SK-N-SH (cell line): ENCODE data around the gene C20orf204. TPM values are rescaled to one million over a fixed set of nuclear protein-coding genes. Genes with fewer than 3 reads are reported as not detected.
A peak's percentile ranks its signal among the peaks of the same experiment; 100 is the strongest.

Source experiments
- CTCF ChIA-PET: fragments of 300-600, 350-600 bp; formaldehyde crosslinking; extraction: SDS; loops from one replicate; lab custom pipeline; 2021; lab: Yijun Ruan, JAX
- POLR2A ChIA-PET: fragments of 350-600 bp; sonication (Branson Sonifier 250); formaldehyde crosslinking; extraction: SDS; loops from one replicate; lab custom pipeline; 2020; ENCODE audit warnings: antibody characterized with exemption, inconsistent platforms; lab: Yijun Ruan, JAX
- DNase-seq: peaks from one replicate; pipeline ENCODE4 v3.0.0; 2012
- H2AFZ ChIP-seq: fragments of 200-600 bp; sonication (generic); 2 replicates; pipeline ENCODE4 v1.8.1; 2016; ENCODE audit warnings: antibody characterized with exemption, mild to moderate bottlenecking, low read depth
- H3F3A ChIP-seq: fragments of 200-600 bp; sonication (generic); replicated peaks from 2 replicates; pipeline ENCODE3; 2016; ENCODE audit warnings: antibody characterized with exemption, mild to moderate bottlenecking; ENCODE audit not compliant: insufficient read depth
- H3K27ac ChIP-seq, 2 experiments: fragments of 200-500 bp in 1 of 2; fragments of 200-600 bp in 1 of 2; sonication (Bioruptor generic) in 1 of 2; sonication (generic), shearing (Covaris generic) in 1 of 2; 2 replicates each; pipeline versions ENCODE4 v1.5.1 to v1.6.1; 2014 to 2016; ENCODE audit warnings: low read depth in 2 of 2, inconsistent platforms in 1 of 2, low read length in 1 of 2, mild to moderate bottlenecking in 1 of 2, mixed read lengths in 1 of 2
- H3K27me3 ChIP-seq: fragments of 200-600 bp; sonication (generic), shearing (Covaris generic); 2 replicates; pipeline ENCODE4 v1.6.1; 2016; ENCODE audit warnings: mixed run types; ENCODE audit not compliant: insufficient read depth
- H3K36me3 ChIP-seq, 2 experiments: fragments of 200-500 bp in 1 of 2; fragments of 200-600 bp in 1 of 2; sonication (Bioruptor generic) in 1 of 2; sonication (generic) in 1 of 2; replicated peaks in 1 of 2; 2 replicates each; pipeline versions ENCODE3 to v1.5.1; 2014 to 2016; ENCODE audit warnings: low read length in 1 of 2, mild to moderate bottlenecking in 1 of 2; ENCODE audit not compliant: insufficient read depth in 2 of 2, control insufficient read depth in 1 of 2
- H3K4me1 ChIP-seq, 2 experiments: fragments of 200-500 bp in 1 of 2; fragments of 200-600 bp in 1 of 2; sonication (Bioruptor generic) in 1 of 2; sonication (generic), shearing (Covaris generic) in 1 of 2; 2 replicates each; pipeline versions ENCODE4 v1.5.1 to v1.6.1; 2014 to 2016; ENCODE audit warnings: low read depth in 1 of 2, low read length in 1 of 2, mixed run types in 1 of 2; ENCODE audit not compliant: insufficient read depth in 2 of 2, control insufficient read depth in 1 of 2
- H3K4me2 ChIP-seq: fragments of 200-600 bp; sonication (generic), shearing (Covaris generic); 2 replicates; pipeline ENCODE4 v1.6.1; 2017; ENCODE audit warnings: mixed run types
- H3K4me3 ChIP-seq, 2 experiments: fragments of 200-500 bp in 1 of 2; fragments of 200-600 bp in 1 of 2; sonication (Bioruptor generic) in 1 of 2; sonication (generic), shearing (Covaris generic) in 1 of 2; 2 replicates each; pipeline versions ENCODE4 v1.5.1 to v1.8.1; 2014 to 2016; ENCODE audit warnings: low read depth in 2 of 2, inconsistent platforms in 1 of 2, low read length in 1 of 2, mild to moderate bottlenecking in 1 of 2, mixed read lengths in 1 of 2, moderate library complexity in 1 of 2
- H3K79me2 ChIP-seq: fragments of 200-600 bp; sonication (generic); 2 replicates; pipeline ENCODE4 v1.8.1; 2017; ENCODE audit warnings: mild to moderate bottlenecking; ENCODE audit not compliant: insufficient read depth
- H3K9ac ChIP-seq: fragments of 200-600 bp; sonication (generic); 2 replicates; pipeline ENCODE4 v1.6.1; 2017; ENCODE audit warnings: mixed run types
- H3K9me2 ChIP-seq: fragments of 200-600 bp; sonication (generic); 2 replicates; pipeline ENCODE4 v1.6.1; 2017; ENCODE audit warnings: mixed run types
- H3K9me3 ChIP-seq: fragments of 200-600 bp; sonication (generic); 2 replicates; pipeline ENCODE4 v1.6.1; 2017; ENCODE audit warnings: mixed run types, mild to moderate bottlenecking, moderate library complexity
- H4K20me1 ChIP-seq: fragments of 200-600 bp; sonication (generic); 2 replicates; pipeline ENCODE4 v1.6.1; 2017; ENCODE audit warnings: mild to moderate bottlenecking, mixed run types; ENCODE audit not compliant: insufficient read depth
- CHD2 ChIP-seq: fragments of 150-350 bp; IDR thresholded peaks from 2 replicates; pipeline ENCODE4 v1.6.1; 2018; ENCODE audit warnings: low read length; ENCODE audit not compliant: partially characterized antibody
- CTCF ChIP-seq: fragments of 200-600 bp; sonication (generic); IDR thresholded peaks from 2 replicates; pipeline ENCODE4 v1.6.1; 2017; ENCODE audit warnings: antibody characterized with exemption, mild to moderate bottlenecking, moderate library complexity
- EZH2phosphoT487 ChIP-seq: fragments of 200-600 bp; sonication (generic); IDR thresholded peaks from 2 replicates; pipeline ENCODE4 v1.6.1; 2017; ENCODE audit warnings: low read depth, mixed run types, mild to moderate bottlenecking, antibody characterized with exemption, moderate library complexity, borderline replicate concordance
- FOSL2 ChIP-seq: IDR thresholded peaks from 2 replicates; pipeline ENCODE4 v1.4.0; 2012; ENCODE audit warnings: low read depth, mild to moderate bottlenecking, moderate library complexity, borderline replicate concordance
- FOXM1 ChIP-seq: IDR thresholded peaks from 2 replicates; pipeline ENCODE4 v1.4.0; 2012; ENCODE audit warnings: low read depth, mild to moderate bottlenecking
- GABPA ChIP-seq: IDR thresholded peaks from 2 replicates; pipeline ENCODE4 v1.4.0; 2012; ENCODE audit warnings: low read depth, mild to moderate bottlenecking
- GATA2 ChIP-seq: sonication (generic); formaldehyde crosslinking; IDR thresholded peaks from 2 replicates; pipeline ENCODE4 v1.5.0; 2020; ENCODE audit warnings: mild to moderate bottlenecking, missing genetic modification reagents
- IRF3 ChIP-seq: fragments of 150-350 bp; IDR thresholded peaks from 2 replicates; pipeline ENCODE4 v1.6.1; 2016; ENCODE audit warnings: mild to moderate bottlenecking, low read depth, low read length
- MXI1 ChIP-seq: IDR thresholded peaks from 2 replicates; pipeline ENCODE4 v1.6.1; 2012; ENCODE audit warnings: mild to moderate bottlenecking, low read depth, low read length, improper control_type of control experiment
- NRF1 ChIP-seq: IDR thresholded peaks from 2 replicates; pipeline ENCODE4 v1.6.1; 2012; ENCODE audit warnings: low read depth, mild to moderate bottlenecking, low read length
- POLR2AphosphoS5 ChIP-seq: IDR thresholded peaks from 2 replicates; pipeline ENCODE4 v1.6.1; 2012; ENCODE audit warnings: low read depth, low read length
- RAD21 ChIP-seq: IDR thresholded peaks from 2 replicates; pipeline ENCODE4 v1.6.1; 2012; ENCODE audit warnings: mild to moderate bottlenecking, low read length
- RFX5 ChIP-seq: IDR thresholded peaks from 2 replicates; pipeline ENCODE4 v1.6.1; 2012; ENCODE audit warnings: mild to moderate bottlenecking, improper control_type of control experiment, low read length
- SIN3A ChIP-seq: IDR thresholded peaks from 2 replicates; pipeline ENCODE4 v1.6.1; 2012; ENCODE audit warnings: low read depth, mild to moderate bottlenecking, low read length, moderate library complexity, borderline replicate concordance
- SMC3 ChIP-seq: IDR thresholded peaks from 2 replicates; pipeline ENCODE4 v1.6.1; 2012; ENCODE audit warnings: low read depth, low read length, improper control_type of control experiment
- USF1 ChIP-seq: IDR thresholded peaks from 2 replicates; pipeline ENCODE4 v1.4.0; 2012; ENCODE audit warnings: low read depth, borderline replicate concordance
- YY1 ChIP-seq: IDR thresholded peaks from 2 replicates; pipeline ENCODE4 v1.4.0; 2012; ENCODE audit warnings: low read depth, mild to moderate bottlenecking
- WGBS: methylation state at CpG from one replicate; pipeline ENCODE4 v1.1.6; 2017; ENCODE audit warnings: low lambda C conversion rate; 5-methylcytosine and 5-hydroxymethylcytosine counted together
- polyA plus RNA-seq, 3 experiments: library from polyadenylated mRNA; depleted of rRNA; stranded (reverse); fragments of >200 nt; gene quantifications; 2 replicates each; pipeline ENCODE4 v1.2.3, GENCODE V29; 2012

C20orf204 gene
- polyA plus RNA-seq, 1 of the 3 experiments (the other 2 are of a cell fraction): 0.21 TPM

GRCh38 chr20:64078934-64079272 is 42.9 kb downstream of the C20orf204 start:
- H3K9ac ChIP-seq: peak overlapping the region; percentile 76
- no peaks in the 10 kb centered on the region for H3K79me2 ChIP-seq
- H3F3A ChIP-seq: peaks cover 14% of the 10 kb centered on the region
- no peaks in the 10 kb centered on the region for H4K20me1 ChIP-seq
- peak overlapping the region; percentile 76 to 80 for H3K4me3 ChIP-seq
- H3K9me2 ChIP-seq: no peaks in the 10 kb centered on the region
- TF ChIP-seq CTCF (no peak), USF1 (no peak), FOSL2 (no peak), MXI1 (no peak), FOXM1 (no peak), SIN3A (no peak), YY1 (no peak), GATA2 (CRISPR knock-in tag) (no peak), NRF1 (no peak), IRF3 (no peak), POLR2AphosphoS5 (no peak)
- H3K36me3 ChIP-seq: peaks cover 0 to 2% of the 10 kb centered on the region in 2 experiments
- 29% methylated on average over 4 of the region's 4 CpGs for WGBS
- H3K27ac ChIP-seq: no peak overlapping the region; a peak in 1 of 4 replicates
- peaks cover 13 to 29% of the 10 kb centered on the region in 2 experiments; a peak in 3 of 4 replicates for H3K4me1 ChIP-seq
- 0 out of 2 replicates have a peak overlapping the region, but pooled peaks have one; percentile 72 for H2AFZ ChIP-seq
- H3K27me3 ChIP-seq: no peaks in the 10 kb centered on the region
- peak overlapping the region; percentile 99 for H3K4me2 ChIP-seq
- CTCF ChIA-PET: interaction anchor here (1.1 to 12.9 kb wide), 10 partner anchors 8 to 105 kb away, joined by 3 to 252 read pairs (median 5); partner anchors contain the start of genes NPBWR2 and PRPF6
- POLR2A ChIA-PET: interaction anchor here (1.2 kb wide), 1 partner anchor 23 kb away, joined by 3 read pairs; no protein-coding TSS in a partner anchor
- DNase-seq: no peak
- H3K9me3 ChIP-seq: no peaks in the 10 kb centered on the region

- 0% methylated on average over 6 of the region's 73 CpGs for WGBS
- Histone ChIP-seq H2AFZ (peak within 1 kb of the TSS; percentile 72; the same call in 1 of the 2 replicates), H3K27me3 (no peaks in the 10 kb centered on the region), H3K4me2 (peak within 1 kb of the TSS; percentile 99), H3K4me3 (peak within 1 kb of the TSS; percentile 76 to 80), H4K20me1 (no peaks in the 10 kb centered on the region), H3K27ac (peak within 1 kb of the TSS in 1 of 2 experiments; percentile 68; a peak in 2 of 4 replicates), H3K79me2 (no peaks in the 10 kb centered on the region), H3K36me3 (no peaks in the 10 kb centered on the region), H3F3A (peaks cover 14% of the 10 kb centered on the region), H3K9me3 (no peaks in the 10 kb centered on the region), H3K9me2 (no peaks in the 10 kb centered on the region), H3K9ac (peak within 1 kb of the TSS; percentile 76), H3K4me1 (peaks cover 13 to 34% of the 10 kb centered on the region in 2 experiments; a peak in 3 of 4 replicates)
- peak; percentile 96 for DNase-seq
- ChIA-PET POLR2A (interaction anchor here (0.6 to 1.2 kb wide), 4 partner anchors 10 to 93 kb away, joined by 3 to 6 read pairs (median 3); partner anchors contain the start of gene TCEA2), CTCF (interaction anchor here (0.7 to 12.9 kb wide), 12 partner anchors 9 to 139 kb away, joined by 3 to 252 read pairs (median 4); partner anchors contain the start of genes NPBWR2 and PRPF6)
- no peak for TF ChIP-seq RAD21
- no peak for TF ChIP-seq FOSL2
- no peak for TF ChIP-seq IRF3
- TF ChIP-seq EZH2phosphoT487: no peak
- peak; percentile 39 for TF ChIP-seq CHD2
- peak; percentile 78 for TF ChIP-seq NRF1
- no peak for TF ChIP-seq RFX5
- TF ChIP-seq MXI1: peak; percentile 67
- TF ChIP-seq YY1: no peak
- TF ChIP-seq SMC3: no peak
- 0 out of 2 replicates have a peak, but pooled peaks have one; percentile 9 for TF ChIP-seq GABPA
- TF ChIP-seq CTCF: no peak
These were observed 43.5 kb downstream of the C20orf204 start, which contains the start of gene RGS19 for GRCh38 chr20:64079273-64080012. TSS of gene RGS19 (minus strand) at chr20:64079518. CDS start at chr20:64076886, 2,632 bp downstream.
